ENCODE measurements around the gene CNGB1. TPM values are rescaled to one million over a fixed set of nuclear protein-coding genes. Genes with fewer than 3 reads are reported as not detected.

CNGB1 gene
- total and polyA plus RNA-seq, 7 experiments from 2014 or later, result not detected

DNA sequence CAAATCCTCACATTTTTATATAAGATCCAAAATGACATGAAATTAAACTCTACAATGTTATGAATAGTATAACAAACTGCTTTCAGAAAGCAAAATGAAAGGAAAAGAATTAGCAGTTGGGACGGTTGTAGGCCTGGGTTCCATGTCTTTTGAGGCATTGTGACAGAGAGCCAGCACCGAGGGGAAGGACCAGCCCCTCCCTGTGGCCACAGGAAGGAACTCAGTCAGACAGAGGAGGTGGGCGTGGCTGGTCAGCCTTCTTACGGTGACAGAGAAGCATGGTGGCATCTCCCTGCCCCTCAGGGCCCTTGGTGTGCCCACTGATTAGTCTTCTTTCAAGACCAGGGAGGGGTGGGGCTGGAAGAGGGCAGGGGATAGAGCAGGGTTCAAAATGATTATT, 23.9 kb upstream of the CNGB1 start:
- peak overlapping the region in 8 of 9 donors; percentile 72 to 90 (median 84) for H3K27ac Mint-ChIP-seq
- no peaks in the 10 kb centered on the region for H3K27me3 Mint-ChIP-seq
- peaks cover 43 to 55% of the 10 kb centered on the region in 2 donors for H3K4me1 ChIP-seq (ENCODE audit: control insufficient read depth in 2 of 2, insufficient read depth in 2 of 2, low read length in 2 of 2)
- no peaks in the 10 kb centered on the region for H3K9me3 Mint-ChIP-seq
- CTCF ChIA-PET, result no interaction called here
- peak in 1 of 9 donors; percentile 20 for DNase-seq
- H3K27ac ChIP-seq (ENCODE audit: low read depth, low read length), result peak overlapping the region; percentile 46
- H3K36me3 ChIP-seq (ENCODE audit: control insufficient read depth in 2 of 3, insufficient read depth in 3 of 3, low read length in 3 of 3), result peaks cover 0 to 41% (median 12%) of the 10 kb centered on the region in 3 experiments
- POLR2A ChIA-PET, result no interaction called here
- intact Hi-C loops (cut with micrococcal nuclease), result loop anchor here in 1 of 2 donors (5.0 kb wide), 1 partner anchor 402 kb away; no protein-coding TSS in a partner anchor
- H3K36me3 Mint-ChIP-seq, result peaks cover 0 to 11% (median 0%) of the 10 kb centered on the region in 5 donors
- no peaks in the 10 kb centered on the region for H3K27me3 ChIP-seq (ENCODE audit: control insufficient read depth in 2 of 2, insufficient read depth in 2 of 2, low read length in 2 of 2)
- peak overlapping the region in 5 of 10 donors; percentile 1 to 41 (median 19) for H3K4me3 Mint-ChIP-seq
- peaks cover 33 to 59% (median 41%) of the 10 kb centered on the region in 7 donors for H3K4me1 Mint-ChIP-seq
- H3K4me3 ChIP-seq (ENCODE audit: low read length), result no peak overlapping the region
- H3K9me3 ChIP-seq (ENCODE audit: control insufficient read depth in 2 of 3, low read length in 3 of 3), result no peaks in the 10 kb centered on the region
- peak; percentile 72 for ATAC-seq

DNA sequence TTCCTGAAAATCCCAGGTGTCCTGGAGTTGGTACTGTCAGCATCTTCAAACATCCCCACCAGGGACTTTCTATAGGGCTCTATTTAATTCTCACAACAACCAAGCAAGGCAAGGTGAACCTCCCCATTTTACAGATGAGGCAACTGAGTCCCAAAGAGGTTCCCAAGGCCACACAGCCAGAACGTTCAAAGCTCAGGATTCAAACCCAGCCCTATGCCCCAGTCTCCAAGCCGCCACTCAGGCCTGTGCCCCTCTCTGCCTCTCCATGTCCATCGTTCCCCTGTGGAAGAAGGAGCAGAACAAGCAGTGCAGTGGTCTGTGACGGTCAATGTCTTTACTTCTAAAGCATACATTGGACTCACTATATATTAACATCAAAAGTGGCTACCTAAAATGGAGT, 23.4 kb upstream of the CNGB1 start:
- CTCF ChIA-PET, result no interaction called here
- no peaks in the 10 kb centered on the region for H3K9me3 ChIP-seq (ENCODE audit: control insufficient read depth in 2 of 3, low read length in 3 of 3)
- peak overlapping the region in 8 of 9 donors; percentile 43 to 90 (median 80) for H3K27ac Mint-ChIP-seq
- peaks cover 43 to 50% of the 10 kb centered on the region in 2 donors for H3K4me1 ChIP-seq (ENCODE audit: control insufficient read depth in 2 of 2, insufficient read depth in 2 of 2, low read length in 2 of 2)
- H3K36me3 Mint-ChIP-seq, result peaks cover 0 to 11% (median 0%) of the 10 kb centered on the region in 5 donors
- no peak overlapping the region for H3K4me3 ChIP-seq (ENCODE audit: low read length)
- peaks cover 0 to 41% (median 12%) of the 10 kb centered on the region in 3 experiments for H3K36me3 ChIP-seq (ENCODE audit: control insufficient read depth in 2 of 3, insufficient read depth in 3 of 3, low read length in 3 of 3)
- H3K27me3 ChIP-seq (ENCODE audit: control insufficient read depth in 2 of 2, insufficient read depth in 2 of 2, low read length in 2 of 2), result no peaks in the 10 kb centered on the region
- no peaks in the 10 kb centered on the region for H3K9me3 Mint-ChIP-seq
- peaks cover 32 to 55% (median 41%) of the 10 kb centered on the region in 7 donors for H3K4me1 Mint-ChIP-seq
- H3K4me3 Mint-ChIP-seq, result peak overlapping the region in 3 of 10 donors; percentile 16 to 41 (median 29)
- ATAC-seq, result no peak
- no peaks in the 10 kb centered on the region for H3K27me3 Mint-ChIP-seq
- intact Hi-C loops (cut with micrococcal nuclease), result no loop called here
- no peak for DNase-seq
- H3K27ac ChIP-seq (ENCODE audit: low read depth, low read length), result peak overlapping the region; percentile 39
- POLR2A ChIA-PET, result interaction anchor here (0.7 to 1.5 kb wide), 2 partner anchors 16 to 44 kb away, joined by 3 read pairs; no protein-coding TSS in a partner anchor

GRCh38 chr16:57993897-57994296, 23.0 kb upstream of the CNGB1 start:
- Mint-ChIP-seq H3K4me3 (no peak overlapping the region), H3K9me3 (no peaks in the 10 kb centered on the region)

GRCh38 chr16:57993438-57993837, 22.5 kb upstream of the CNGB1 start:
- intact Hi-C loops (cut with micrococcal nuclease), result no loop called here
- POLR2A ChIA-PET, result interaction anchor here (1.5 kb wide), 1 partner anchor 17 kb away, joined by 3 read pairs; no protein-coding TSS in a partner anchor
- DNase-seq (no peak), ATAC-seq (no peak)
- Mint-ChIP-seq H3K27me3 (no peaks in the 10 kb centered on the region), H3K4me1 (peaks cover 23 to 46% (median 32%) of the 10 kb centered on the region in 7 donors), H3K27ac (peak overlapping the region in 5 of 9 donors; percentile 7 to 81 (median 76)), H3K9me3 (no peaks in the 10 kb centered on the region), H3K36me3 (peaks cover 0 to 11% (median 0%) of the 10 kb centered on the region in 5 donors), H3K4me3 (no peak overlapping the region)
- no peaks in the 10 kb centered on the region for H3K27me3 ChIP-seq (ENCODE audit: control insufficient read depth in 2 of 2, insufficient read depth in 2 of 2, low read length in 2 of 2)
- peak overlapping the region; percentile 39 for H3K27ac ChIP-seq (ENCODE audit: low read depth, low read length)
- no peak overlapping the region for H3K4me3 ChIP-seq (ENCODE audit: low read length)
- no peaks in the 10 kb centered on the region for H3K9me3 ChIP-seq (ENCODE audit: control insufficient read depth in 2 of 3, low read length in 3 of 3)
- H3K36me3 ChIP-seq (ENCODE audit: control insufficient read depth in 2 of 3, insufficient read depth in 3 of 3, low read length in 3 of 3), result peaks cover 0 to 41% (median 12%) of the 10 kb centered on the region in 3 experiments
- CTCF ChIA-PET, result no interaction called here
- H3K4me1 ChIP-seq (ENCODE audit: control insufficient read depth in 2 of 2, insufficient read depth in 2 of 2, low read length in 2 of 2), result peaks cover 35 to 41% of the 10 kb centered on the region in 2 donors

More at GRCh38 chr16:57993897-57994296, 23.0 kb upstream of the CNGB1 start:
- Histone ChIP-seq H3K36me3 (ENCODE audit: control insufficient read depth in 2 of 3, insufficient read depth in 3 of 3, low read length in 3 of 3) (peaks cover 0 to 41% (median 12%) of the 10 kb centered on the region in 3 experiments), H3K4me1 (ENCODE audit: control insufficient read depth in 2 of 2, insufficient read depth in 2 of 2, low read length in 2 of 2) (peaks cover 39 to 46% of the 10 kb centered on the region in 2 donors), H3K27me3 (ENCODE audit: control insufficient read depth in 2 of 2, insufficient read depth in 2 of 2, low read length in 2 of 2) (no peaks in the 10 kb centered on the region), H3K27ac (ENCODE audit: low read depth, low read length) (peak overlapping the region; percentile 39), H3K9me3 (ENCODE audit: control insufficient read depth in 2 of 3, low read length in 3 of 3) (no peaks in the 10 kb centered on the region), H3K4me3 (ENCODE audit: low read length) (no peak overlapping the region)
- Mint-ChIP-seq H3K27me3 (no peaks in the 10 kb centered on the region), H3K4me1 (peaks cover 28 to 51% (median 36%) of the 10 kb centered on the region in 7 donors), H3K36me3 (peaks cover 0 to 11% (median 0%) of the 10 kb centered on the region in 5 donors), H3K27ac (peak overlapping the region in 6 of 9 donors; percentile 72 to 90 (median 84))
- no peak for ATAC-seq
- POLR2A ChIA-PET, result interaction anchor here (0.7 to 1.5 kb wide), 2 partner anchors 16 to 45 kb away, joined by 3 read pairs; no protein-coding TSS in a partner anchor
- DNase-seq, result no peak
- CTCF ChIA-PET, result no interaction called here
- intact Hi-C loops (cut with micrococcal nuclease), result no loop called here

DNA sequence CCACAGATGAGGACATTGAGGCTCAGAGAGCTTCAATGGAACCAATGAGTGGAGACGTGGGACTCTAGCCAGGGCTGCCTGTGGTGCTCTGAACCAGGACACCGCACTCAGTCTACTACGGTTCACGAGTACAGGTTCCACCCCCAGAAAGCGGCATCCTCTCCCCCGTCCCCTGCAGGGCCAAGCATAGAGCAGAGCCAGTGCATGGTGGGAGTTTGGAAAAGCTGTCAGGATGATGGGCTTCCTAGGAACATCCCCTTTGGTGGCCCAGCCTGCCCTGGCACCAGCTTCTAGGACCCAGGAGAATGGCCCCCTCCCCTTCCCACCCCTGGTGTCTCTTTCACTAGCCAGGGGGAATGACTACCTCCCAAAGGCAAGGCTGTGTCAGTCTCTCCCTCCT, 21.2 kb upstream of the CNGB1 start:
- Histone ChIP-seq H3K27ac (ENCODE audit: low read depth, low read length) (no peak overlapping the region), H3K36me3 (ENCODE audit: control insufficient read depth in 2 of 3, insufficient read depth in 3 of 3, low read length in 3 of 3) (peaks cover 0 to 31% (median 12%) of the 10 kb centered on the region in 3 experiments), H3K9me3 (ENCODE audit: control insufficient read depth in 2 of 3, low read length in 3 of 3) (no peaks in the 10 kb centered on the region), H3K4me1 (ENCODE audit: control insufficient read depth in 2 of 2, insufficient read depth in 2 of 2, low read length in 2 of 2) (peaks cover 22 to 28% of the 10 kb centered on the region in 2 donors), H3K4me3 (ENCODE audit: low read length) (no peak overlapping the region), H3K27me3 (ENCODE audit: control insufficient read depth in 2 of 2, insufficient read depth in 2 of 2, low read length in 2 of 2) (no peaks in the 10 kb centered on the region)
- DNase-seq (no peak), ATAC-seq (no peak)
- Mint-ChIP-seq H3K27me3 (peaks cover 0 to 3% (median 0%) of the 10 kb centered on the region in 5 donors), H3K9me3 (no peaks in the 10 kb centered on the region), H3K27ac (peak overlapping the region in 5 of 9 donors; percentile 7 to 81 (median 60)), H3K4me1 (peaks cover 9 to 33% (median 20%) of the 10 kb centered on the region in 7 donors), H3K4me3 (no peak overlapping the region), H3K36me3 (peaks cover 0 to 8% (median 0%) of the 10 kb centered on the region in 5 donors)
- intact Hi-C loops (cut with micrococcal nuclease), result no loop called here
- ChIA-PET POLR2A (interaction anchor here (0.7 kb wide), 1 partner anchor 528 kb away, joined by 3 read pairs; no protein-coding TSS in a partner anchor), CTCF (interaction anchor here (0.6 kb wide), 1 partner anchor 93 kb away, joined by 3 read pairs; no protein-coding TSS in a partner anchor)

GRCh38 chr16:57991551-57992059, 20.7 kb upstream of the CNGB1 start:
- Mint-ChIP-seq H3K27me3 (peaks cover 0 to 7% (median 0%) of the 10 kb centered on the region in 5 donors), H3K9me3 (no peaks in the 10 kb centered on the region), H3K27ac (peak overlapping the region in 4 of 9 donors; percentile 7 to 56 (median 47)), H3K4me3 (no peak overlapping the region), H3K4me1 (peaks cover 8 to 31% (median 17%) of the 10 kb centered on the region in 7 donors), H3K36me3 (peaks cover 0 to 7% (median 0%) of the 10 kb centered on the region in 5 donors)
- peaks cover 17 to 23% of the 10 kb centered on the region in 2 donors for H3K4me1 ChIP-seq (ENCODE audit: control insufficient read depth in 2 of 2, insufficient read depth in 2 of 2, low read length in 2 of 2)
- no peak overlapping the region for H3K4me3 ChIP-seq (ENCODE audit: low read length)
- POLR2A ChIA-PET, result interaction anchor here (2.6 kb wide), 1 partner anchor 9 kb away, joined by 9 read pairs; the partner anchor contains the start of genes USB1 and ZNF319
- intact Hi-C loops (cut with micrococcal nuclease), result no loop called here
- CTCF ChIA-PET, result interaction anchor here (0.6 kb wide), 1 partner anchor 93 kb away, joined by 3 read pairs; no protein-coding TSS in a partner anchor
- H3K36me3 ChIP-seq (ENCODE audit: control insufficient read depth in 2 of 3, insufficient read depth in 3 of 3, low read length in 3 of 3), result peaks cover 0 to 26% (median 8%) of the 10 kb centered on the region in 3 experiments
- DNase-seq (no peak), ATAC-seq (no peak)
- H3K9me3 ChIP-seq (ENCODE audit: control insufficient read depth in 2 of 3, low read length in 3 of 3), result no peaks in the 10 kb centered on the region
- H3K27me3 ChIP-seq (ENCODE audit: control insufficient read depth in 2 of 2, insufficient read depth in 2 of 2, low read length in 2 of 2), result no peaks in the 10 kb centered on the region
- H3K27ac ChIP-seq (ENCODE audit: low read depth, low read length), result no peak overlapping the region

Measured in naive thymus-derived CD4-positive, alpha-beta T cell (primary cell).